GM19351 (cell line): ENCODE measurements around the gene PDE2A.

Experiments
- ATAC-seq: cut with Tn5 transposase; IDR thresholded peaks from one replicate; pipeline ENCODE4 v1.9.1; 2021; ENCODE audit warnings: mild to moderate bottlenecking, moderate library complexity; ENCODE audit not compliant: unreplicated experiment

PDE2A gene

DNA sequence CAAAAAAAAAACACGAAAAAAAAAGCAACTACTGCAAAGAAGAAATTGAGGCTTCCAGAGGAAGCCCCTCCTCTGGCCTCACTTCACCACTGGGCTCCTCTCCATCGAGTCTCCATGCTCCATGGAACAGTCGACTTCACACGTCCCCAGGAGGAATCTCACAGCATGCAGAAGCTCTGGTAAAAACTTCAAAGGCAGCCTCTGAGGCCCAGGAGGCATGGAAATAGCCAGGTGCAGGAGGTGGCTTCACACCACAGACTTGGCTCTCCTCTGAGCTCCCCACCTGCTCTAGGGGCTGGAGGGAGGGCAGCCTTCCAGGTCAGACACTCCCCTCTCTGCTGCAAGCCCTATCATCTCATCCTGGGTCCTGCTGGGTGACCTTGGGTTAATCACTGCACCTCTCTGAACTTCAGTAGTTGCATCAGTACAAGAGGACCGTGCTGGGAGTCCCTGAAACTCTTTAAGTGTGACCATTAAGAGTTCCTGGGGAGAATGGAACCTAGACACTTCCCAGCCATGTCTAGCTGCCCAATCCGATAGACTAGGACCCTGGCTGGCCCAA lies 8.2 kb downstream of the PDE2A start:
- ATAC-seq: no peak

DNA sequence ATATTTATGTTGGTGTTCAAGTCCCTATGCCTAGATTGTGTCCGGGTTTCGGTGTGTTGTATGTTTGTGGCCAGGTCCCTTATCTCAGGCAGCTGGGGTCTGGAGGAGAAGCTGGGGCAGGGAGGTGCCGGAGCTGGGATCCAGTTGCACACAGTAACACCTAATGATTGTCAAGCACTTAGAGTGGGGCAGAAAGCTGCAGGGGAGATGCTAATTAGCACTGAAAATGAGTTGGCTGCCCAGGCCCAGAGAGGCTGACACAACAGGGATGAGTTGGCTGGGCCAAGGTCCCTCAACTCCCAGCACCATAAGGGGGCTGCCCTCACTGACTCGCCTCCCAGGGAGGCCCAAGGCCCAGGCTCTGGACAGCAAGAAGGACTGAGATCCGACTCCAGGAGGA lies 12.2 kb downstream of the PDE2A start:
- ATAC-seq: no peak

DNA sequence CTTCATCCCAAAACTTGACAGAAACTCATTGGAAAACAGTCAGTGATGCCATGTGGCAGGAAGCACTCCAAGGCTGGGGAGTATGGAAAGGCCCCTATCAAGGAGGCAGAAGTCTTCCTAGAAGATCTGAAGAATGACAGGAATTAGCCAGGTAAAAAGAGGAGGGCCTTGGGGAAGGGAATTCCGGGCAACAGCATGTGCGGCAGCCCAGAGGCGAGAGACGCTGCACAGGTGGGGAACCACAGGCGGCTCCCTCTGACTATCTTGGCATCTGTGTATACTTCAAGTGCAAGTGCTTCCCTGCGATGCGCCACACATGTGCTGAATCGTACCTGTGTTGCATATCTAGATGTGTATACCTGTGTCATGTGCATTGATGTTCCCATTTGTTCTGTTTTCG lies 12.7 kb downstream of the PDE2A start:
- no peak for ATAC-seq

DNA sequence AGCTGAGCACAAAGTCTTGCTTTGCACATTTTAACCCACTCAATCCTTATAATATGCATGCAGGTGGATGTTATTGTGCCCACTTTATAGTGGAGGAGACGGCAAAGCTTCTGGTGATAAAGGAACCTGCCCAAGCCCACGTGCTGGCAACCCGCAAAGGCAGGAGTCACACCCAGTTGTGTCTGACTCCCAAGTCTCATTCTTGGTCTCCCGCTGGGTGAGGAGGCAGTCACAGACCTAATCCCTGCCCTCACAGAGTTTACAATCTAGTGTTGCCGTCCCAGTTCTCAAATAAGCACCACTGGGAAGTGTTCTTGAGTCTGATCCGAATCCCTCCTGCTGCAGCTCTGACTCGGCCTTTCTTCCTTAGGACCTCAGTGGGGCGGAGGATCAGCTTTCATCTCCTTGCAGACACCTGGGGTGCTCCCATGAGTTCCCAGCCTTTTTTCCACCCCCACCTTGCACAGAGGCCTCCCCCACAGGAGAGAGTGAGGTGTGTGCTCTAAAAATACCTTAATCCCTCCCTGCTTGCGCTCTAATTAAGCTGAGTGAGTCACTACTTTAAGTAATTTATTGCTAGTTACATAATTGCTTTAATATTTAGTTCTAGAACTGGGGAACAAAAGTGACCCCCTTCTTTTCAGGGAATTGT lies 15.1 kb downstream of the PDE2A start:
- no peak for ATAC-seq

DNA sequence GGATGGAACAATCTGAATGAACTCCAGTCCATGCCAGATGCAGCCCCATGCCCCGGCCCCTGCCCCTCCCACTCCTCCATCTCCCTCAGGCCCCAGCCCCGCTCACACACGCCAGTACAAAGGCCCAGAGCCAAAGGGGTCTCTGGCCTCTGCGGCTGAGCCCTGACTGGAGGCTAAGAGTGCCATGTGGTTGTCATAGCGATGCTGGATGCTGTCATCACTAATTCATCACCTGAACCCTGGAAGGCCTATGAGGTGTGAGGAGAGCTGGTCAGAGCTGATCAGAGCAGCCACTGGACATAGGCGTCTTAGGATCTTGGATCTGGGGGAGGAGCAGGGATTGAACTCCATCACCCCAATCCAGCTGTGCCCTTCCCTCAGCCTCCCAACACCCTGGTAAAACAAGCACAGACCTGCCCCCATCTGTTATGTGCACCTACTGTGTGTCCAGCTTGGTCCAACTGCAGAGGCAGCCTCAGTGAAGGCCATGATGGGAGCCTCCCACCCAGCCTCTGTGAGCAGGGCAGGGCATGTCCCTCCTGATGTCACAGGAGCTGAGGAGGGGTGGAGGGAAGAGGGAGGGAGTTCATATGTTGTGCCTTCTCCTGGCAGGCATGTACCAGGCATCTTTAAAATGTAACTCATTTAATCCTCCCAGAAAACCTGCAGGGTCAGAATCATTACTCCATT lies 16.7 kb downstream of the PDE2A start:
- no peak for ATAC-seq

DNA sequence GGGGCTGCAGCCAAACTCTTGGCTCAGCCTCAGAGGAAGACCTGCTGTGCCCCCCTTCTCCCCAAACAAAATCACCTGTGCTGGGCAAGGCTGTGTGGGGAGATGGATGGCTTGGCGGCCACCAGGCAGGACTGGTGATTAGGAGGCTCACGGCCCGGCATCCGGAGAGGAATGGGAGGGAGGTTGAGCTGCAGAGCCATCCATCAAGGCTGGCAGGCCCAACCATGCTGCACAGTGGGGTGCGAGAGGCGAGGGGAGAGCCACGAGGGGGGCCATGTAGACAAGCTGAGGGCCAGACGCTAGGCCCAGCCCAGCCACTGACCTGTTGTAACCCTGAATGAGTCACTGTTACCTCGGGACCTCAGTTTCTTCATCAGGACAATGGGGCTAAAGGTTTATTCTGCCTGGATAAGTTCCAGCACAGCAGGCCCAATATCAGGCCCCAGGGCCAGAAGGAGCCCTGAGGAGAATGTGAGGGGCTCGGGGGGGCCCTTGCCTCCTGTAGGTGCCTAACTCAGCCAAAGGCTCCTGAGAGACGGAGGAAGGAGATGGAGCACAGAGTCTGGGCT lies 18.2 kb downstream of the PDE2A start:
- ATAC-seq: no peak

- ATAC-seq: no peak
These were observed 19.2 kb downstream of the PDE2A start for GRCh38 chr11:72655014-72655413.

DNA sequence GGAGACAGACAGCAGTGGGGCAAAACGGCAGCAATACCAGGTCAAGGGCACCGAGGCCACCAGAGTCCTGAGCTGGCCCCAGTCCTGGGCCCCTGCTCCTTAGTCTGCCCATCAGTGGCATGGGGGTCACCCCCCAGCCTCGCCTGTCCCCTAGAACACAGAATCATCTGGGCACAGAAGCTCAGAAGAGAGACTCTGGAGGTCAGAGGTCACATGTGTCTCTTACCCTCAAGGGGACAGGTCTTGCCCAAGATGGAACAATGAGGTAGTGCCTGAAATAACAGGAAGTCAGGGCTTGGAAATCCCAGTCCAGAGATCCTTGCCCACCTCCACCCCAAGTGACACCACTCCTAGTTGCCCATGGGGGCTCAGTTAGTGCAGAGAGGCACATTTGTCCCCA lies 20.6 kb downstream of the PDE2A start:
- no peak for ATAC-seq

DNA sequence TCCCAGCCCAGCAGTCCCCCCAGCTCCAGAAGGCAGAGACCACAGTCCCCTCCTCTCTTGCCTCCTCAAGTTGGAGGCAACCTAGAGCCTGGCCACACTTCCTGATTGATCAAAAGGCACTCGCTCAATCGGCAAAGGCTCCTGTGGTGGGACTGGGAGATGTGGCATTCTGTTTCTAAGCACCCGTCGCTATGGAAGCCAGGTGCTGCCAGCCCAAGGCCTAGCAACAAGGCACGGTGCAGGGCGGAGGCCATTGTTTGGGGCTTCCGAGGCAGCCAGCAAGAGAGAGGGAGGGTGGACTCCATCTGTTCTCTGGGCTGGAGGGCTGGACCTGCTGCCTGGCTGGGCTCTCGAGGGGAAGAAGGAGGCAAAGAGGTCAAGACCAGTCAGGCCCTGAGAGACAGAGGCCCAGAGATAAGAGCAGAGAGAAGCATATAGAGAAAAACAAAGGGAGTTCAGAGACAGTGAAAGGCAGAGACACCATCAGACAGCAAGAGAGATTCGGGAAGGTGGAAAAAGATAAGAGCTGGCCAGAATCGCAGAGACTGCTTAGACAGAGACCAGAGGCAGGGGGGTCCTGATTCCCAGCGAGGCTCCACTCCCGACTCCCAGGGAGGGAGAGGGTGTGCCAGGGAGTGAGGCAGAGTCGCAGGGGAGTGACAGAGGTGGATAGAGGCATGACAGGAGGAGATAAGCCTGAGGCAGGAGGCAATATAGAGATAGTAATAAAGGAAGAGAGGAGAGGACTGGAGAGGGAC lies 21.2 kb downstream of the PDE2A start:
- no peak for ATAC-seq

- no peak for ATAC-seq
These were observed 22.1 kb downstream of the PDE2A start for GRCh38 chr11:72652133-72652532.

GRCh38 chr11:72649215-72649976 lies 24.8 kb downstream of the PDE2A start:
- ATAC-seq: no peak

- ATAC-seq: no peak
These were observed 25.7 kb downstream of the PDE2A start for GRCh38 chr11:72648384-72649136.

- ATAC-seq: no peak
These were observed 26.3 kb downstream of the PDE2A start for GRCh38 chr11:72647882-72648281.

DNA sequence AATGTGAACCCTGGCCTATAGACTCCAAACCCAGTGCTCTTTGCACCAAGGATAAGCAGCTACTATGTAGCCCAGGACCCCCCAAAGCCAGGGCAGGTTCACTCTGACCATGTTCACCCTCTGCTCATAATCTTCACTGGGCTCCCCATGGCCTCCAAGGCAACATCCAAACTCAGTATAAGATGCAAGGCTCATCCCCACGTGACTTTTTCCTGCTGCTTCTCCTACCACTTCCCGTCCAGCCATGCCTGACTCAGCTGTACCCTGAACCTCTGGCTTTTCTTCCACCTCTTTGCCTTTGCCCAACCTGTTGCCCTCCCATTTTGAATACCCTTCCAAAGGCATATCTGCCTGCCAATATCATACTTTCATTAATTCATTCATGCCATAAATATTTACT lies 27.8 kb downstream of the PDE2A start:
- no peak for ATAC-seq

DNA sequence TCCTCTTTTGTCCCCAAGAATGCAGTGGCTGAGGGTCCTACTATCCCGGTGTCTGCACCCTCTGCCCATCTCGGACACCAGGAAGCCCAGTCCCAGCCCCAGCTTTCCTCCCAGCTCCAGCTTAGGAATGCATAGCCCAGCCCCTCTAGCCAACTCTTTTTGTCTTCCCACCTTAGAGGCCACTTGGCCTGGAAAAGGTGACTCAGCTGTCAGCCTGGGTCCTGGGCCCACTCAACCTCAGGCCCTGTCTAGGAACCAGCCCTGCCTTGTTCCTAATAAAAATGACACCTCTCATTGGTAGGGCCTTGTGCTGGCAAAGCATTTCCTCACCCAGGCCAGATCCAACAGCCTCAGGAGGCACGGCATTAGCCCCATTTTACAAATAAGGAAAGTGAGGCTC lies 28.2 kb downstream of the PDE2A start:
- ATAC-seq: no peak

GRCh38 chr11:72643547-72643946 lies 30.7 kb downstream of the PDE2A start:
- no peak for ATAC-seq

DNA sequence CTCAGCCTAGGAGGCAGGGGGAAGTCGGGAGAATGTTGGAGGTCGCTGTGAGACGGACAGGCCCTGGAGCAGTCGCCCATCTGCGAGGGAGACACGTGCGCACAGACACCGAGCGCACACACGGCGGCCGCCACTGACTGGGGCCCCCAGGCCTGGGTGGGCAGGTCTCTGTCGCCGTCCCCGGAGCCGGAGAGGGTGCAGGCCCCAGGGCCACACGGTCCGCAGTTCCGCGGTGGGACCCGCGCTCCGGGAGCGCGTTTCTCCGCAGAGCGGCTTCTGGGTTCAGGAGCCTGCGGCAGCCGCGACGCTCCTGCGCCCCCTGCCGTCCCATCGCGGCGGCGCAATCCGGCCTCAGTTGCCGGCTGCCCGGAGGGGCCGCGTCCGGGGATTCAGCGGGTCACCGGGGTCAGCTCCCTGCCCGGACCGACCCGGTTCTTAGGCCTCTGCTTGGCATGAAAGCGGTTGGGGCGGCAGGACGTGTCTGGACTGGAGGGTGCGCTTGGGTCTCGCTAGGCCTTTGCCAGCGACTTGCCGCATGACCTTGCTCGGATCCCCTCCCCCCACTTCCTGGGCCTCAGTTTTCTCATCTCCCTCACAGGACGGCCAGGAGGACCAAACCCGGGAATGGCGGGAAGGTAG lies 31.2 kb downstream of the PDE2A start:
- peak; percentile 45 for ATAC-seq

DNA sequence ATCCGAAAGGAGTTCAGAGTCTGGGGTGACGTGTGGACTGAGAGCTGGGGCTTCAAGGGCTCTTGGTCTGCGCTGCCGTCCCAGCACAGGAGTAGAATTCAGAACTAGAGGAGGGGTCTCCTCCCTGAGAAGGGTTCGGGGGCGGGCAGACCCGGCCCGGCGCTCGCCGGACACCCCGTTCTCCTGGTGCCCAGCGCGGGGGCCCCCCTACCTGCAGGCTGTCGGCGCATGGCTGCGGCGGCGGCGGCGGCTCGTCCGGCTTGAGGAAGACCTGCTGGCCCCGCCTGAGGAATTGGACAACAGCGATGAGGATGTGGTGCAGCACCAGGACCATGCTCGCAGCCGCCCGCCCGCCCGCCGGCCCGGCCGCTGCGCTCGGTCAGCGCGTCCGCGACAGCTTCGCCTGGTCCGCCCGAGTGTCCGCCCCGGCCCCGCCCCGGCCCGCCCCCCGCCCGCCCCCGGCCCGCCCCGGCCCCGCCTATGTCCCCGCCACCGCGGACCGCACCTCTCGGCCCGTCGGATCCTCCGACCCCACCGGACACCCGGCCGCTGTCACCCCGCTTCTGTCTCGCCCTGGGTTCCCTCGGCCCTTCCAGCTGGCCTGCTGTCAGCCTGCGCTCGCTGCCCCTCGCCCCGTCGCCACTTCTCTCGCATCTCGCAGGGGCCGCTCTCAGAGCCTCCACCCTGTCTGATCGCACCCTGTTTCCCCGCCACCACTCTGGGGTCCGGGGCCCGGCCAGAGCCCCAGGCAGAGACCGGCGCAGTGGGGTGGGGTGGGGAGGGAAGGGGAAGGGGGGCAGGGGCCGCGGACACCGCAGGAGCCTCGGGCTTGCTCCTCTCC lies 32.0 kb downstream of the PDE2A start:
- no peak for ATAC-seq
